HEK293T (cell line): ENCODE data around the gene PRKACG.

Source experiments
- ARNT ChIP-seq: fragments of 450-650 bp; IDR thresholded peaks from 2 replicates; pipeline ENCODE4 v1.6.1; 2017; ENCODE audit warnings: mild to moderate bottlenecking
- BHLHE40 ChIP-seq: fragments of 450-650 bp; IDR thresholded peaks from 2 replicates; pipeline ENCODE4 v1.6.1; 2016; ENCODE audit warnings: mild to moderate bottlenecking, moderate library complexity, borderline replicate concordance
- ELF4 ChIP-seq: fragments of 450-650 bp; IDR thresholded peaks from 2 replicates; pipeline ENCODE4 v1.6.1; 2017; ENCODE audit warnings: antibody characterized with exemption
- FOXK2 ChIP-seq: fragments of 450-650 bp; IDR thresholded peaks from 2 replicates; pipeline ENCODE4 v1.6.1; 2016; ENCODE audit warnings: mild to moderate bottlenecking
- FOXM1 ChIP-seq: fragments of 450-650 bp; IDR thresholded peaks from 2 replicates; pipeline ENCODE4 v1.6.1; 2017; ENCODE audit warnings: mild to moderate bottlenecking, borderline replicate concordance
- SUZ12 ChIP-seq: fragments of 450-650 bp; IDR thresholded peaks from 2 replicates; pipeline ENCODE4 v1.6.1; 2016; ENCODE audit warnings: mild to moderate bottlenecking
- TF ChIP-seq, protein P1 (sequence below): fragments of 450-650 bp; IDR thresholded peaks from 2 replicates; pipeline ENCODE4 v1.6.1; 2016

DNA sequence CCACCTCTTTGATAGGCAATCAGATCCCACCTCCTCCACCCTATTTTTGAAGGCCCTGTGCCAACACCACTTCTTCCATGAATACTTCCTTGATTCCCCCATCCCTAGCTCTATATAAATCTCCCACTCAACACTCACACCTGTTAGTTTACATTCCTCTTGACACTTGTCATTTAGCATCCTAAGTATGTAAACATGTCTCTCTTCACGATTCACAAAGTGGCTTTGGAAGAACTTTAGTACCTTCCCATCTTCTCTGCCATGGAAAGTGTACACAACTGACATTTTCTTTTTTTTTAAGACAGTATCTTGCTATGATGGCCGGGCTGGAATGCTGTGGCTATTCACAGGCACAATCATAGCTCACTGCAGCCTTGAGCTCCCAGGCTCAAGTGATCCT is 20.2 kb upstream of the PRKACG start:
- TF ChIP-seq SUZ12 (no peak), FOXK2 (no peak), BHLHE40 (no peak), ARNT (no peak), FOXM1 (no peak), ELF4 (no peak)
- TF ChIP-seq, protein P1, sequence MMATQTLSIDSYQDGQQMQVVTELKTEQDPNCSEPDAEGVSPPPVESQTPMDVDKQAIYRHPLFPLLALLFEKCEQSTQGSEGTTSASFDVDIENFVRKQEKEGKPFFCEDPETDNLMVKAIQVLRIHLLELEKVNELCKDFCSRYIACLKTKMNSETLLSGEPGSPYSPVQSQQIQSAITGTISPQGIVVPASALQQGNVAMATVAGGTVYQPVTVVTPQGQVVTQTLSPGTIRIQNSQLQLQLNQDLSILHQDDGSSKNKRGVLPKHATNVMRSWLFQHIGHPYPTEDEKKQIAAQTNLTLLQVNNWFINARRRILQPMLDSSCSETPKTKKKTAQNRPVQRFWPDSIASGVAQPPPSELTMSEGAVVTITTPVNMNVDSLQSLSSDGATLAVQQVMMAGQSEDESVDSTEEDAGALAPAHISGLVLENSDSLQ, result no peak
